Measurements from ENCODE around the gene ZNF691.

ZNF691 gene

GRCh38 chr1:42873670-42874069 lies 27.3 kb downstream of the ZNF691 start:
- DNase-seq (ENCODE audit: low read depth) = no peak
- no peak overlapping the region for H3K4me3 ChIP-seq (ENCODE audit: control insufficient read depth, low read depth, low read length)
- TF ChIP-seq CTCF (IDR thresholded peaks at IDR 0.05; ENCODE audit: control insufficient read depth, insufficient read depth, low read depth, low read length, missing control alignments) = no peak

GRCh38 chr1:42876009-42876408 lies 29.6 kb downstream of the ZNF691 start:
- no peak overlapping the region for H3K4me3 ChIP-seq (ENCODE audit: control insufficient read depth, low read depth, low read length)
- TF ChIP-seq CTCF (IDR thresholded peaks at IDR 0.05; ENCODE audit: control insufficient read depth, insufficient read depth, low read depth, low read length, missing control alignments) = no peak
- no peak for DNase-seq (ENCODE audit: low read depth)

- TF ChIP-seq CTCF (IDR thresholded peaks at IDR 0.05; ENCODE audit: control insufficient read depth, insufficient read depth, low read depth, low read length, missing control alignments) = no peak
- H3K4me3 ChIP-seq (ENCODE audit: control insufficient read depth, low read depth, low read length) = no peak overlapping the region
- no peak for DNase-seq (ENCODE audit: low read depth)
Observed at GRCh38 chr1:42877380-42877779, 31.0 kb downstream of the ZNF691 start.

GRCh38 chr1:42880384-42880783 lies 34.0 kb downstream of the ZNF691 start:
- no peak for DNase-seq (ENCODE audit: low read depth)

GRCh38 chr1:42886046-42886739 lies 39.8 kb downstream of the ZNF691 start:
- no peak for DNase-seq (ENCODE audit: low read depth)
- TF ChIP-seq CTCF (IDR thresholded peaks at IDR 0.05; ENCODE audit: control insufficient read depth, insufficient read depth, low read depth, low read length, missing control alignments) = no peak
- no peak overlapping the region for H3K4me3 ChIP-seq (ENCODE audit: control insufficient read depth, low read depth, low read length)

More at GRCh38 chr1:42880384-42880783, 34.0 kb downstream of the ZNF691 start:
- no peak for TF ChIP-seq CTCF (IDR thresholded peaks at IDR 0.05; ENCODE audit: control insufficient read depth, insufficient read depth, low read depth, low read length, missing control alignments)
- H3K4me3 ChIP-seq (ENCODE audit: control insufficient read depth, low read depth, low read length) = no peak overlapping the region

GRCh38 chr1:42886800-42887199 lies 40.4 kb downstream of the ZNF691 start:
- no peak for TF ChIP-seq CTCF (IDR thresholded peaks at IDR 0.05; ENCODE audit: control insufficient read depth, insufficient read depth, low read depth, low read length, missing control alignments)
- H3K4me3 ChIP-seq (ENCODE audit: control insufficient read depth, low read depth, low read length) = no peak overlapping the region
- no peak for DNase-seq (ENCODE audit: low read depth)
